ENCODE data around the gene NR1H3.
"Not testable (repeated sequence)": the region's sequence is repeated elsewhere in the genome, so short reads cannot be mapped to it uniquely, and the experiment has no call there.

Gene NR1H3

GRCh38 chr11:47308050-47308823 lies 50.4 kb downstream of the NR1H3 start:
- no peak for DNase-seq

DNA sequence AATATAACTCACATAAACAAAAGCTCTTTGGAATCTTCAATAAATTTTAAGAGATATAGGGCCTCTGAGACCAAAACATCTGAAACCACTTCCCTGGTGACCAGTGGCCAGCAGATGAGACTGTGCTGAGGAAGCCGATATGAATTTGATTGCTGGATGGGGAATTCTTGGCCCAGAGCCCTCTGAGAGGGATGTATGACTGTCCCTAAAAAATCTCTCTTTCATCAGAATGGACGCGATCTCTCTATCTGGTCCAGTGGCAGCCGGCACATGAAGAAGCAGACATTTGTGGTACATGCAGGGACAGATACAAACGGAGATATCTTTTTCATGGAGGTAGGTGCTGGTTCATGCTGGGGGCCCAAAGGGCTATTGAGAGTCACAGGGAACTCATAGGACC lies 57.2 kb downstream of the NR1H3 start:
- no peak for DNase-seq

- DNase-seq = not testable (repeated sequence)
Observed at GRCh38 chr11:47316501-47316900, 58.7 kb downstream of the NR1H3 start.

DNA sequence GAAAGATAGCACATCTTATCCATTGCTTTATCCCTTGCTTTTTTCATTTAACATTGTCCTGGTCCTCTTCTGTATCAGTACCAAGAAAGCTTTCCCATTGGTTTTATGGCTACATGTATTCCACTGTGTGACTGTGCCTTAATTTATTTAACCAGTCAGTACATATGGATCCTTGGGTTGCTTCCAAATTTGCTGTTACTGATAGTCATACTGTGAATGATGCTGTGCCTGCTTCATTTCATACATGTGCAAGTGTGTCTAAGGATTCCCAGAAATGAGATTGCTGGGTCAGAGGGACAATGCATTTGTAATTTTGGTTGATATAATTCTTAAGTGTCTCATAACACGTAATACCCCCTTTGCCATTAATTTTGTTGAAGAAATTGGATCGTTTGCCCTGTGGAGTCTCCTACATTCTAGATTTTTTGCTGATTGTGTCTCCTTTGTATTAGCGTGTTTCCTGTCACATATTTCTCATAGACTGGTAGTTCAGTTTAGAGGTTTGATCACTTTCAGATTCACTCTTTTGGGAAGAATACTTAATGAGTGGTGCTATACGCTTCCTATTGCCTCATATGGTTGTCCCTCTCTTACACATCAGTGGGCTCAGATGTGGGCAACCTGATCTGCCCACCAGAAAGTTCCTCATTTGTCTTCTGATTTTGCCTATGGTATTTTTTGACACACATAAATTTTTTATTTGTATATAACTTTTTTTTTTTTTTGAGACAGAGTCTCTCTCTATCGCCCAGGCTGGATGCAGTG lies 59.5 kb downstream of the NR1H3 start:
- no peak for DNase-seq

GRCh38 chr11:47318166-47318565 lies 60.4 kb downstream of the NR1H3 start:
- DNase-seq = no peak

Measured in CD4-positive, alpha-beta T cell treated with Interleukin-12 subunit alpha and Interleukin-12 subunit beta, for 1 hour (primary cell).